Smooth muscle cell (in vitro differentiated cells): ENCODE measurements around the gene MAP4K2. TPM values are rescaled to one million over a fixed set of nuclear protein-coding genes. Genes with fewer than 3 reads are reported as not detected.

ENCODE experiments used
- DNase-seq: peaks from one replicate; lab custom pipeline; 2025; ENCODE audit not compliant: unreplicated experiment; lab: John Stamatoyannopoulos, UW
- H2AFZ ChIP-seq: fragments of 200-600 bp; sonication (generic); 2 replicates; pipeline ENCODE4 v1.6.0; 2016; ENCODE audit warnings: antibody characterized with exemption, low read depth, mild to moderate bottlenecking
- H3F3A ChIP-seq: fragments of 200-600 bp; sonication (generic); 2 replicates; pipeline ENCODE4 v1.6.0; 2017; ENCODE audit warnings: antibody characterized with exemption, low read depth
- H3K27ac ChIP-seq: fragments of 200-600 bp; sonication (generic); 2 replicates; pipeline ENCODE4 v1.5.1; 2016; ENCODE audit warnings: low read depth, mild to moderate bottlenecking
- H3K27me3 ChIP-seq: fragments of 200-600 bp; sonication (generic); 2 replicates; pipeline ENCODE4 v1.6.1; 2016; ENCODE audit warnings: low read depth, mild to moderate bottlenecking
- H3K36me3 ChIP-seq: fragments of 200-600 bp; sonication (generic); 2 replicates; pipeline ENCODE4 v1.5.1; 2016; ENCODE audit warnings: low read depth
- H3K4me1 ChIP-seq: fragments of 200-600 bp; sonication (generic); 2 replicates; pipeline ENCODE4 v1.5.1; 2016; ENCODE audit warnings: low read depth
- H3K4me2 ChIP-seq: fragments of 200-600 bp; sonication (generic); 2 replicates; pipeline ENCODE4 v1.6.0; 2016; ENCODE audit warnings: mild to moderate bottlenecking
- H3K4me3 ChIP-seq: fragments of 200-600 bp; sonication (generic); 2 replicates; pipeline ENCODE4 v1.5.1; 2016; ENCODE audit warnings: mild to moderate bottlenecking
- H3K79me2 ChIP-seq: fragments of 200-600 bp; sonication (generic); 2 replicates; pipeline ENCODE4 v1.6.0; 2016; ENCODE audit warnings: low read depth, mild to moderate bottlenecking
- H3K9ac ChIP-seq: fragments of 200-600 bp; sonication (generic); 2 replicates; pipeline ENCODE4 v1.6.0; 2016; ENCODE audit warnings: low read depth
- H3K9me3 ChIP-seq: fragments of 200-600 bp; sonication (generic); replicated peaks from 2 replicates; pipeline ENCODE4 v1.5.1; 2016; ENCODE audit warnings: low read depth
- H4K20me1 ChIP-seq: fragments of 200-600 bp; sonication (generic); 2 replicates; pipeline ENCODE4 v1.6.0; 2016; ENCODE audit warnings: low read depth
- CTCF ChIP-seq: fragments of 200-600 bp; sonication (generic); IDR thresholded peaks from 2 replicates; pipeline ENCODE4 v1.5.1; 2017; ENCODE audit warnings: borderline replicate concordance, mild to moderate bottlenecking, antibody characterized with exemption; ENCODE audit not compliant: insufficient read depth, poor library complexity, severe bottlenecking
- WGBS: methylation state at CpG from one replicate; pipeline ENCODE4 v1.1.7; 2016; ENCODE audit warnings: low lambda C conversion rate; 5-methylcytosine and 5-hydroxymethylcytosine counted together
- polyA plus RNA-seq: library from polyadenylated mRNA; unstranded; fragments of >200 nt; fragmentation: Nextera tagmentation; extraction: Ambion mirVana; gene quantifications from 2 replicates; pipeline ENCODE4 v1.2.1, GENCODE V29; 2016
- total RNA-seq: library from RNA; depleted of rRNA; stranded (reverse); fragments of >200 nt; gene quantifications from 2 replicates; pipeline ENCODE4 v1.2.3, GENCODE V29; 2014

MAP4K2 gene
- total and polyA plus RNA-seq, 2 experiments from 2014 or later = 23.6 to 28.9 TPM

DNA sequence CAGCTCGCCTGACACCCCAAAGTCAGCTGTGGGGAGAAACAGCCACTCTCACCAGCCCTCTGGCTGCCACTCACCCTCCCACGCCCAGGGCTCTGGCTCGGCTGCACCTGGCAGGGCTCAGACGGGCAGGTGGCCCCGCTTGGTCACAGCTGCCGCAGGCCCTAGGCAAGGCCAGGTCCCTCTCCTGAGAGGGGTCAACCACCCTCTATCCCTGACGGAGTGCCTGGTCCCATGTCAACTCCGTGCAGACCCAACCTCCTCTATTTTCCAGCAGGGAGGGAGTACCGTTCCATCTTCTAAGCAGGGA lies 1.9 kb downstream of the MAP4K2 start:
- no peak overlapping the region for H3K4me3 ChIP-seq
- H3K27me3 ChIP-seq = no peaks in the 10 kb centered on the region
- no peaks in the 10 kb centered on the region for H3K36me3 ChIP-seq
- no peaks in the 10 kb centered on the region for H3K79me2 ChIP-seq
- H2AFZ ChIP-seq = no peak overlapping the region
- no peaks in the 10 kb centered on the region for H3K9me3 ChIP-seq
- H3K4me2 ChIP-seq = no peak overlapping the region
- WGBS = 94% methylated on average over 9 of the region's 9 CpGs
- no peak overlapping the region for H3K9ac ChIP-seq
- TF ChIP-seq CTCF = no peak
- H3F3A ChIP-seq = peaks cover 7% of the 10 kb centered on the region
- H3K4me1 ChIP-seq = peaks cover 12% of the 10 kb centered on the region
- no peak for DNase-seq
- H3K27ac ChIP-seq = no peak overlapping the region
- H4K20me1 ChIP-seq = no peaks in the 10 kb centered on the region

DNA sequence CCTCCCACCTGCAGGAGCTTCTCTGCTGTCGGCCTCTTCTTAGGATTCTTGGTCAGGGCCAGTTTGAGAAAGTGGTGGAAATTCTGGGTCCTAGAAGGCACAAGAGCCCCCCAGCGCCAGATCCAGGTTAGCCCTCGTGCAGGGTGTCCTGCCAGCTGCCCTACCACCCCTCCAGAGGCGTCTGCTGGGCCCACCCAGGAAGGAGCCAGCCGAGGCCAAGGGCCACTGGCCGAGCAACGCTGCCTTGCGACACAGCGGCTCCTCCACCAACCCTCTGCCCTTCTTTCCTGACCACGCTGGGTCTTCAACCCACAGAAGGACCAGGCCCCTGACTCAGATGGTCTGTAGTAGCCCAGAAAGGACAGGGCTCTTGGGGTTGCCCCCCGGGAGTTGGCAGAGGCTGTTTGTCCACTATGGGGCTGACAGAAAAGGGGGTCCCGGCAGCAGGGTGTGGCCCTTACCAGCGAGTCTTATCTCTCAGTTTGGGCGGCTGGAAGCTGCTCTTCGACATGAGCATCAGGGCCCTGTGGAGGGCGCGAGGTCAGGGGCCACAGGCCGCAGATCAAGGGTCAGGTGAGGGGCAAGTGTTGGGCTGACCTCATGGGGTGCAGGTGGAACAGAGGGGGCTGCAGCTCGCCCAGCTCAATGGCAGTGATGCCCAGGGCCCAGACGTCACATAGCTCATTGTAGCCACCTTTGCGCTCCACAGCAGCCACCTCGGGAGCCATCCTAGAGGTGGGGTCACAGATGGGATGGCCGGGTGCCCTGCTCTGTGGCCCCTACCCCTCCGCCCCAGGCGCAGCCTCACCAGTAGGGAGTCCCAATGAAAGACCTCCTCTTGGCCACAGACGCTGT lies 2.5 kb downstream of the MAP4K2 start:
- no peak for DNase-seq
- H3K79me2 ChIP-seq = no peaks in the 10 kb centered on the region
- no peak overlapping the region for H3K9ac ChIP-seq
- TF ChIP-seq CTCF = no peak
- H3K9me3 ChIP-seq = no peaks in the 10 kb centered on the region
- no peak overlapping the region for H3K4me2 ChIP-seq
- H4K20me1 ChIP-seq = no peaks in the 10 kb centered on the region
- peaks cover 12% of the 10 kb centered on the region for H3K4me1 ChIP-seq
- H3F3A ChIP-seq = peaks cover 7% of the 10 kb centered on the region
- H2AFZ ChIP-seq = no peak overlapping the region
- 92% methylated on average over 26 of the region's 26 CpGs for WGBS
- no peak overlapping the region for H3K4me3 ChIP-seq
- H3K36me3 ChIP-seq = no peaks in the 10 kb centered on the region
- H3K27me3 ChIP-seq = no peaks in the 10 kb centered on the region
- no peak overlapping the region for H3K27ac ChIP-seq

DNA sequence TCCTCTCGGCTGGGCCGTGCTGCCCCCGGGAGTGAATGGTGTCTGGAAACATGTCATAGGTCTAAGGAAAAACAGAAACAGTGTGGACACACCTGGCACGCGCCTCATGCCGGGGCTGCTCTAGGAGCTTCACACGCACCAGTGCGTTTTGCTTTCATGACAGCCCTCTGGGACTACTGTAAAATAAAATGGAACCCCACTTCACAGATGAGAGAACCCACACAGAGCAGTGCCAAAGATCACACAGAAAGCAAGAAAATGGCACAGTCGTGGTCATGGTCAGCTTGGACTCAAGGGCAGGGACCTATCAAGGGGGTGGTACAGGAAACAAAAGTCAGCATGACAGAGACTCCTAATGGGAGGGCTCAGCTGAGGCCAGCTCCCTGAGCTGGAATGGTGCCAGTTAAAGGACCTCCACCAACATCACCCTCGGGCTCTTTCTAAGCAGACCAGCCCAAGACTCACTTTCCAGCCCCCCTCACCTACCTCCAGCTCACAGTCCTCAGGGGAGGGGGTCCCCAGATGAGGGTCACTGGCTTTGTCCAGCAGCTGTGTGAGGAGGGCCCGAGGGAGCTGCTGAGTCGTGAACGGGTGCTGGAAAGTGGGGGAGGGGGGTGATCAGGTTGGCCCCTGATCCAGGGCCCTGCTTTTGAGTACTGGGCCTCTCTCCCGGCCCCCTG lies 3.3 kb downstream of the MAP4K2 start:
- H3F3A ChIP-seq = peaks cover 7% of the 10 kb centered on the region
- no peak overlapping the region for H3K9ac ChIP-seq
- H2AFZ ChIP-seq = no peak overlapping the region
- H3K4me3 ChIP-seq = no peak overlapping the region
- no peak for TF ChIP-seq CTCF
- no peaks in the 10 kb centered on the region for H4K20me1 ChIP-seq
- H3K79me2 ChIP-seq = no peaks in the 10 kb centered on the region
- H3K27me3 ChIP-seq = no peaks in the 10 kb centered on the region
- DNase-seq = no peak
- no peak overlapping the region for H3K27ac ChIP-seq
- no peaks in the 10 kb centered on the region for H3K36me3 ChIP-seq
- WGBS = 94% methylated on average over 14 of the region's 14 CpGs
- peaks cover 12% of the 10 kb centered on the region for H3K4me1 ChIP-seq
- H3K9me3 ChIP-seq = no peaks in the 10 kb centered on the region
- no peak overlapping the region for H3K4me2 ChIP-seq
